Natural killer cell (primary cell): ENCODE data around the gene PRKN. TPM values are rescaled to one million over a fixed set of nuclear protein-coding genes. Genes with fewer than 3 reads are reported as not detected.
A peak's percentile ranks its signal among the peaks of the same experiment; 100 is the strongest.

Experiments
- ATAC-seq, 3 donors: fragments of 150-1000 bp in 2 of 3; fragments of 200-7000 bp in 1 of 3; cut with Tn5 transposase; 1 replicate in 1 of 3; 2 replicates in 2 of 3; pipeline ENCODE4 v1.10.0; 2021; ENCODE audit warnings: mild to moderate bottlenecking in 2 of 3, moderate library complexity in 2 of 3
- DNase-seq, 2 donors: peaks; one replicate each; pipeline versions ENCODE4 v3.0.0 to v3.0.0-alpha.2; 2013 to 2021; ENCODE audit warnings: mixed read lengths in 1 of 2
- H3K27ac ChIP-seq: one replicate; pipeline ENCODE4 v1.5.1; 2013; ENCODE audit warnings: mild to moderate bottlenecking, low read length
- H3K27me3 ChIP-seq: one replicate; pipeline ENCODE4 v1.6.1; 2013; ENCODE audit warnings: low read length; ENCODE audit not compliant: control insufficient read depth, insufficient read depth
- H3K36me3 ChIP-seq: one replicate; pipeline ENCODE4 v1.6.1; 2013; ENCODE audit warnings: low read length; ENCODE audit not compliant: control insufficient read depth, insufficient read depth
- H3K4me1 ChIP-seq: one replicate; pipeline ENCODE4 v1.6.1; 2013; ENCODE audit warnings: low read length; ENCODE audit not compliant: control insufficient read depth, insufficient read depth
- H3K4me3 ChIP-seq: one replicate; pipeline ENCODE4 v1.5.1; 2013; ENCODE audit warnings: low read length
- H3K9me3 ChIP-seq: one replicate; pipeline ENCODE4 v1.6.1; 2013; ENCODE audit warnings: low read length; ENCODE audit not compliant: control insufficient read depth, insufficient read depth
- H3K27ac Mint-ChIP-seq, 2 donors: one replicate each; pipeline ENCODE4 v1.8.0; 2022; ENCODE audit warnings: mild to moderate bottlenecking in 2 of 2, mixed read lengths in 2 of 2, moderate library complexity in 1 of 2
- H3K27me3 Mint-ChIP-seq, 2 donors: one replicate each; pipeline ENCODE4 v1.8.0; 2022; ENCODE audit warnings: low read depth in 2 of 2, mixed read lengths in 2 of 2
- H3K36me3 Mint-ChIP-seq: one replicate; pipeline ENCODE4 v1.8.0; 2022; ENCODE audit warnings: mixed read lengths
- H3K4me1 Mint-ChIP-seq, 2 donors: one replicate each; pipeline ENCODE4 v1.8.0; 2022; ENCODE audit warnings: mixed read lengths in 2 of 2
- H3K4me3 Mint-ChIP-seq: one replicate; pipeline ENCODE4 v1.8.0; 2022; ENCODE audit warnings: mild to moderate bottlenecking, moderate library complexity, mixed read lengths
- H3K9me3 Mint-ChIP-seq, 2 donors: one replicate each; pipeline ENCODE4 v1.8.0; 2022; ENCODE audit warnings: mixed read lengths in 2 of 2
- CTCF ChIP-seq: fragments of 200-600 bp; IDR thresholded peaks from one replicate; pipeline ENCODE4 v1.8.0; 2022; ENCODE audit warnings: antibody characterized with exemption
- WGBS: methylation state at CpG from one replicate; pipeline ENCODE4 v1.1.7; 2013; ENCODE audit warnings: missing lambda C conversion rate; ENCODE audit not compliant: insufficient coverage; 5-methylcytosine and 5-hydroxymethylcytosine counted together
- intact Hi-C: fragments of 100-400 bp; cut with micrococcal nuclease; formaldehyde crosslinking; loops from one replicate; pipeline ENCODE4 v1.14.2; 2022
- total RNA-seq, 4 donors: library from RNA; stranded (reverse); fragments of 120-200 nt in 1 of 4; gene quantifications; one replicate each; pipeline versions ENCODE4 v1.2.3 to v1.2.4, GENCODE V29; 2013 to 2022

The PRKN gene
- total RNA-seq, 3 donors from 2014 or later (not counting 1 experiment from before 2014, with no cell fraction given): 1.4 to 1.9 (median 1.9) TPM

GRCh38 chr6:161694995-161695394 is 1032.6 kb downstream of the PRKN start:
- WGBS: 78% methylated on average over 3 of the region's 3 CpGs
- H3K4me3 ChIP-seq: no peak overlapping the region
- no peaks in the 10 kb centered on the region for H3K27me3 ChIP-seq
- TF ChIP-seq CTCF: peak; percentile 12
- DNase-seq: peak in 1 of 2 donors; percentile 11
- H3K9me3 ChIP-seq: no peaks in the 10 kb centered on the region
- no peak overlapping the region for H3K27ac Mint-ChIP-seq
- H3K4me1 Mint-ChIP-seq: peaks cover 4 to 6% of the 10 kb centered on the region in 2 donors
- no peaks in the 10 kb centered on the region for H3K4me1 ChIP-seq
- H3K27ac ChIP-seq: no peak overlapping the region
- peaks cover 7% of the 10 kb centered on the region in 2 donors for H3K27me3 Mint-ChIP-seq
- ATAC-seq: peak in 1 of 3 donors; percentile 48
- H3K36me3 ChIP-seq: no peaks in the 10 kb centered on the region
- H3K4me3 Mint-ChIP-seq: no peak overlapping the region
- H3K36me3 Mint-ChIP-seq: no peaks in the 10 kb centered on the region
- H3K9me3 Mint-ChIP-seq: no peaks in the 10 kb centered on the region
- intact Hi-C loops: loop anchor here (1.0 kb wide), 1 partner anchor 301 kb away; no protein-coding TSS in a partner anchor

GRCh38 chr6:161686655-161687054 is 1040.9 kb downstream of the PRKN start:
- Histone ChIP-seq H3K9me3 (no peaks in the 10 kb centered on the region), H3K36me3 (no peaks in the 10 kb centered on the region), H3K27ac (no peak overlapping the region), H3K4me3 (no peak overlapping the region), H3K4me1 (no peaks in the 10 kb centered on the region), H3K27me3 (no peaks in the 10 kb centered on the region)
- DNase-seq: no peak
- Mint-ChIP-seq H3K4me1 (no peaks in the 10 kb centered on the region), H3K27me3 (peaks cover 0 to 7% of the 10 kb centered on the region in 2 donors), H3K27ac (no peak overlapping the region), H3K9me3 (no peaks in the 10 kb centered on the region), H3K36me3 (no peaks in the 10 kb centered on the region), H3K4me3 (no peak overlapping the region)
- TF ChIP-seq CTCF: no peak
- intact Hi-C loops: no loop called here
- ATAC-seq: no peak
- 85% methylated on average over 4 of the region's 4 CpGs for WGBS

GRCh38 chr6:161684731-161685475 is 1042.7 kb downstream of the PRKN start:
- no peak for ATAC-seq
- no peaks in the 10 kb centered on the region for H3K4me1 Mint-ChIP-seq
- Histone ChIP-seq H3K4me3 (no peak overlapping the region), H3K9me3 (no peaks in the 10 kb centered on the region), H3K27me3 (no peaks in the 10 kb centered on the region), H3K36me3 (no peaks in the 10 kb centered on the region), H3K27ac (no peak overlapping the region), H3K4me1 (no peaks in the 10 kb centered on the region)
- DNase-seq: no peak
- H3K36me3 Mint-ChIP-seq: no peaks in the 10 kb centered on the region
- intact Hi-C loops: no loop called here
- H3K9me3 Mint-ChIP-seq: no peaks in the 10 kb centered on the region
- peaks cover 0 to 7% of the 10 kb centered on the region in 2 donors for H3K27me3 Mint-ChIP-seq
- WGBS: 84% methylated on average over 5 of the region's 6 CpGs
- TF ChIP-seq CTCF: no peak
- no peak overlapping the region for H3K27ac Mint-ChIP-seq
- no peak overlapping the region for H3K4me3 Mint-ChIP-seq

GRCh38 chr6:161683400-161683799 is 1044.2 kb downstream of the PRKN start:
- Histone ChIP-seq H3K4me1 (no peaks in the 10 kb centered on the region), H3K27me3 (no peaks in the 10 kb centered on the region), H3K27ac (no peak overlapping the region), H3K9me3 (no peaks in the 10 kb centered on the region), H3K4me3 (no peak overlapping the region), H3K36me3 (no peaks in the 10 kb centered on the region)
- ATAC-seq: no peak
- H3K36me3 Mint-ChIP-seq: no peaks in the 10 kb centered on the region
- TF ChIP-seq CTCF: no peak
- no peaks in the 10 kb centered on the region for H3K4me1 Mint-ChIP-seq
- H3K27me3 Mint-ChIP-seq: peaks cover 0 to 7% of the 10 kb centered on the region in 2 donors
- no peaks in the 10 kb centered on the region for H3K9me3 Mint-ChIP-seq
- intact Hi-C loops: no loop called here
- H3K4me3 Mint-ChIP-seq: no peak overlapping the region
- H3K27ac Mint-ChIP-seq: no peak overlapping the region
- WGBS: 86% methylated on average over 5 of the region's 5 CpGs
- no peak for DNase-seq
